Measurements from ENCODE around the gene SLC29A2. TPM values are rescaled to one million over a fixed set of nuclear protein-coding genes. Genes with fewer than 3 reads are reported as not detected.
A peak's percentile ranks its signal among the peaks of the same experiment; 100 is the strongest.
"Not testable (repeated sequence)": the region's sequence is repeated elsewhere in the genome, so short reads cannot be mapped to it uniquely, and the experiment has no call there.

Gene SLC29A2
- total RNA-seq, 1 donor from 2014 or later, result 35.6 TPM

- no peak overlapping the region for H3K27ac Mint-ChIP-seq
- no peaks in the 10 kb centered on the region for H3K36me3 Mint-ChIP-seq (ENCODE audit: insufficient read depth)
- no peak for DNase-seq (ENCODE audit: low spot score, unreplicated experiment)
- H3K4me1 Mint-ChIP-seq (ENCODE audit: low read depth), result peaks cover 1% of the 10 kb centered on the region
- H3K27me3 Mint-ChIP-seq, result peaks cover 72% of the 10 kb centered on the region
- no peaks in the 10 kb centered on the region for H3K9me3 Mint-ChIP-seq (ENCODE audit: low read depth)
- no peak overlapping the region for H3K4me3 Mint-ChIP-seq (ENCODE audit: low read depth)
- TF ChIP-seq CTCF (IDR thresholded peaks at IDR 0.05; ENCODE audit: unreplicated experiment), result no peak
These were observed 36.1 kb upstream of the SLC29A2 start for GRCh38 chr11:66407651-66408050.

- Mint-ChIP-seq H3K4me1 (ENCODE audit: low read depth) (no peaks in the 10 kb centered on the region), H3K36me3 (ENCODE audit: insufficient read depth) (no peaks in the 10 kb centered on the region), H3K27ac (no peak overlapping the region), H3K9me3 (ENCODE audit: low read depth) (no peaks in the 10 kb centered on the region), H3K27me3 (peaks cover 22% of the 10 kb centered on the region), H3K4me3 (ENCODE audit: low read depth) (no peak overlapping the region)
- no peak for TF ChIP-seq CTCF (IDR thresholded peaks at IDR 0.05; ENCODE audit: unreplicated experiment)
- DNase-seq (ENCODE audit: low spot score, unreplicated experiment), result no peak
These were observed 22.4 kb upstream of the SLC29A2 start for GRCh38 chr11:66393954-66394353.

GRCh38 chr11:66391322-66391721 lies 19.8 kb upstream of the SLC29A2 start:
- no peak for DNase-seq (ENCODE audit: low spot score, unreplicated experiment)
- H3K27me3 Mint-ChIP-seq, result peaks cover 20% of the 10 kb centered on the region
- H3K9me3 Mint-ChIP-seq (ENCODE audit: low read depth), result no peaks in the 10 kb centered on the region
- H3K4me1 Mint-ChIP-seq (ENCODE audit: low read depth), result no peaks in the 10 kb centered on the region
- no peaks in the 10 kb centered on the region for H3K36me3 Mint-ChIP-seq (ENCODE audit: insufficient read depth)
- no peak overlapping the region for H3K27ac Mint-ChIP-seq
- H3K4me3 Mint-ChIP-seq (ENCODE audit: low read depth), result no peak overlapping the region
- no peak for TF ChIP-seq CTCF (IDR thresholded peaks at IDR 0.05; ENCODE audit: unreplicated experiment)

GRCh38 chr11:66388780-66389386 lies 17.3 kb upstream of the SLC29A2 start:
- Mint-ChIP-seq H3K27me3 (peaks cover 21% of the 10 kb centered on the region), H3K4me3 (ENCODE audit: low read depth) (no peak overlapping the region), H3K36me3 (ENCODE audit: insufficient read depth) (no peaks in the 10 kb centered on the region), H3K4me1 (ENCODE audit: low read depth) (peaks cover 3% of the 10 kb centered on the region), H3K9me3 (ENCODE audit: low read depth) (no peaks in the 10 kb centered on the region), H3K27ac (no peak overlapping the region)
- peak; percentile 63 for TF ChIP-seq CTCF (IDR thresholded peaks at IDR 0.05; ENCODE audit: unreplicated experiment)
- DNase-seq (ENCODE audit: low spot score, unreplicated experiment), result no peak

- Mint-ChIP-seq H3K4me3 (ENCODE audit: low read depth) (peak overlapping the region; percentile 55), H3K36me3 (ENCODE audit: insufficient read depth) (no peaks in the 10 kb centered on the region), H3K4me1 (ENCODE audit: low read depth) (peaks cover 3% of the 10 kb centered on the region), H3K27me3 (peaks cover 17% of the 10 kb centered on the region), H3K27ac (no peak overlapping the region), H3K9me3 (ENCODE audit: low read depth) (no peaks in the 10 kb centered on the region)
- DNase-seq (ENCODE audit: low spot score, unreplicated experiment), result peak; percentile 73
- TF ChIP-seq CTCF (IDR thresholded peaks at IDR 0.05; ENCODE audit: unreplicated experiment), result peak; percentile 96
These were observed 14.9 kb upstream of the SLC29A2 start for GRCh38 chr11:66386171-66387069.

- not testable (repeated sequence) for H3K9me3 Mint-ChIP-seq (ENCODE audit: low read depth); DNase-seq (ENCODE audit: low spot score, unreplicated experiment); H3K4me3 Mint-ChIP-seq (ENCODE audit: low read depth); H3K27ac Mint-ChIP-seq; H3K36me3 Mint-ChIP-seq (ENCODE audit: insufficient read depth); H3K27me3 Mint-ChIP-seq; H3K4me1 Mint-ChIP-seq (ENCODE audit: low read depth)
These were observed 12.8 kb upstream of the SLC29A2 start for GRCh38 chr11:66384316-66384715.

- H3K27me3 Mint-ChIP-seq; H3K4me1 Mint-ChIP-seq (ENCODE audit: low read depth); H3K27ac Mint-ChIP-seq; H3K9me3 Mint-ChIP-seq (ENCODE audit: low read depth); H3K4me3 Mint-ChIP-seq (ENCODE audit: low read depth); DNase-seq (ENCODE audit: low spot score, unreplicated experiment); H3K36me3 Mint-ChIP-seq (ENCODE audit: insufficient read depth): not testable (repeated sequence)
These were observed 8.7 kb upstream of the SLC29A2 start for GRCh38 chr11:66380264-66380663.

- H3K27me3 Mint-ChIP-seq; H3K36me3 Mint-ChIP-seq (ENCODE audit: insufficient read depth); H3K4me3 Mint-ChIP-seq (ENCODE audit: low read depth); H3K9me3 Mint-ChIP-seq (ENCODE audit: low read depth); H3K27ac Mint-ChIP-seq; DNase-seq (ENCODE audit: low spot score, unreplicated experiment): not testable (repeated sequence)
- H3K4me1 Mint-ChIP-seq (ENCODE audit: low read depth), result peaks cover 13% of the 10 kb centered on the region
These were observed 2.2 kb upstream of the SLC29A2 start for GRCh38 chr11:66373690-66374287.

Data from progenitor cell of endocrine pancreas (in vitro differentiated cells).